Osteoblast (primary cell): Measurements from ENCODE around the gene SMARCB1. TPM values are rescaled to one million over a fixed set of nuclear protein-coding genes. Genes with fewer than 3 reads are reported as not detected.

Experiments used
- DNase-seq: peaks from one replicate; pipeline ENCODE4 v3.0.0; 2011; ENCODE audit warnings: low spot score, mixed read lengths; ENCODE audit not compliant: insufficient read length; ENCODE audit errors: missing footprints
- H2AFZ ChIP-seq: 2 replicates; pipeline ENCODE4 v1.6.0; 2011; ENCODE audit warnings: mild to moderate bottlenecking, low read length
- H3K27ac ChIP-seq: 2 replicates; pipeline ENCODE4 v1.5.1; 2011; ENCODE audit warnings: mild to moderate bottlenecking, low read depth, low read length, moderate library complexity
- H3K27me3 ChIP-seq: 2 replicates; pipeline ENCODE4 v1.6.0; 2012; ENCODE audit warnings: mild to moderate bottlenecking, control low read depth, inconsistent platforms, low read length, moderate library complexity; ENCODE audit not compliant: insufficient read depth
- H3K36me3 ChIP-seq: 2 replicates; pipeline ENCODE4 v1.5.1; 2011; ENCODE audit warnings: mild to moderate bottlenecking, low read length, control low read depth, moderate library complexity; ENCODE audit not compliant: insufficient read depth
- H3K4me1 ChIP-seq: 2 replicates; pipeline ENCODE4 v1.5.1; 2011; ENCODE audit warnings: mild to moderate bottlenecking, low read length, control low read depth, moderate library complexity; ENCODE audit not compliant: insufficient read depth
- H3K4me2 ChIP-seq: 2 replicates; pipeline ENCODE4 v1.6.0; 2011; ENCODE audit warnings: mild to moderate bottlenecking, low read length; ENCODE audit not compliant: insufficient read depth
- H3K4me3 ChIP-seq: fragments of 200-600 bp; sonication (generic); 3 replicates; pipeline ENCODE4 v1.5.1; 2012; ENCODE audit warnings: mild to moderate bottlenecking, low read length, inconsistent platforms; ENCODE audit not compliant: insufficient read depth
- H3K79me2 ChIP-seq: 2 replicates; pipeline ENCODE4 v1.6.0; 2012; ENCODE audit warnings: mild to moderate bottlenecking, low read length, control low read depth, inconsistent platforms; ENCODE audit not compliant: insufficient read depth
- H3K9me3 ChIP-seq: 2 replicates; pipeline ENCODE4 v1.5.1; 2011; ENCODE audit warnings: low read depth, low read length, control low read depth
- H4K20me1 ChIP-seq: 2 replicates; pipeline ENCODE4 v1.6.0; 2012; ENCODE audit warnings: mild to moderate bottlenecking, low read length, control low read depth; ENCODE audit not compliant: insufficient read depth
- CTCF ChIP-seq: IDR thresholded peaks from 2 replicates; pipeline ENCODE4 v1.5.1; 2011; ENCODE audit warnings: mild to moderate bottlenecking, low read depth, low read length, moderate library complexity; ENCODE audit errors: extremely low read depth
- total RNA-seq: library from RNA; depleted of rRNA; stranded (reverse); fragments of >200 nt; gene quantifications from 2 replicates; pipeline ENCODE4 v1.2.3, GENCODE V29; 2012

SMARCB1 gene
- total RNA-seq, 1 donor: 49.2 TPM

- H3K27ac ChIP-seq: peak overlapping the region; percentile 67
These were observed 5.2 kb downstream of the SMARCB1 start for GRCh38 chr22:23791738-23792645.

GRCh38 chr22:23793326-23793725 lies 6.6 kb downstream of the SMARCB1 start:
- Histone ChIP-seq H3K4me2 (no peak overlapping the region), H4K20me1 (peaks cover 54% of the 10 kb centered on the region), H2AFZ (no peak overlapping the region), H3K27me3 (no peaks in the 10 kb centered on the region), H3K9me3 (no peaks in the 10 kb centered on the region), H3K36me3 (peaks cover 54% of the 10 kb centered on the region), H3K27ac (no peak overlapping the region), H3K79me2 (peaks cover 52% of the 10 kb centered on the region), H3K4me1 (peaks cover 15% of the 10 kb centered on the region), H3K4me3 (no peak overlapping the region)
- no peak for TF ChIP-seq CTCF
- peak; percentile 38 for DNase-seq

More at GRCh38 chr22:23791738-23792645, 5.2 kb downstream of the SMARCB1 start:
- no peaks in the 10 kb centered on the region for H3K9me3 ChIP-seq
- no peak overlapping the region for H3K4me2 ChIP-seq
- H2AFZ ChIP-seq: no peak overlapping the region
- peaks cover 48% of the 10 kb centered on the region for H3K36me3 ChIP-seq
- H3K27me3 ChIP-seq: no peaks in the 10 kb centered on the region
- peak; percentile 42 for DNase-seq
- H3K4me3 ChIP-seq: no peak overlapping the region
- TF ChIP-seq CTCF: no peak
- peaks cover 64% of the 10 kb centered on the region for H3K79me2 ChIP-seq
- peaks cover 21% of the 10 kb centered on the region for H3K4me1 ChIP-seq
- peaks cover 62% of the 10 kb centered on the region for H4K20me1 ChIP-seq

GRCh38 chr22:23796461-23796860 lies 9.7 kb downstream of the SMARCB1 start:
- no peak overlapping the region for H3K4me3 ChIP-seq
- peak; percentile 79 for DNase-seq
- no peaks in the 10 kb centered on the region for H3K9me3 ChIP-seq
- no peak overlapping the region for H3K27ac ChIP-seq
- no peak overlapping the region for H3K4me2 ChIP-seq
- no peaks in the 10 kb centered on the region for H3K4me1 ChIP-seq
- H3K79me2 ChIP-seq: peaks cover 21% of the 10 kb centered on the region
- H2AFZ ChIP-seq: no peak overlapping the region
- no peaks in the 10 kb centered on the region for H3K27me3 ChIP-seq
- TF ChIP-seq CTCF: no peak
- H3K36me3 ChIP-seq: peaks cover 68% of the 10 kb centered on the region
- peaks cover 29% of the 10 kb centered on the region for H4K20me1 ChIP-seq
